GM23248 (cell line): ENCODE data around the gene CCR5. TPM values are rescaled to one million over a fixed set of nuclear protein-coding genes. Genes with fewer than 3 reads are reported as not detected.

Experiments
- DNase-seq: peaks from one replicate; pipeline ENCODE4 v3.0.0-alpha.2; 2015
- H2AFZ ChIP-seq: fragments of 200-600 bp; sonication (generic); 2 replicates; pipeline ENCODE4 v1.6.1; 2016; ENCODE audit warnings: antibody characterized with exemption
- H3F3A ChIP-seq: fragments of 200-600 bp; sonication (generic); 2 replicates; pipeline ENCODE4 v1.6.1; 2016; ENCODE audit warnings: mild to moderate bottlenecking, antibody characterized with exemption, mixed run types; ENCODE audit not compliant: insufficient read depth
- H3K27ac ChIP-seq: fragments of 200-600 bp; sonication (generic); 2 replicates; pipeline ENCODE4 v1.5.1; 2016; ENCODE audit warnings: mild to moderate bottlenecking
- H3K27me3 ChIP-seq: fragments of 200-600 bp; sonication (generic); replicated peaks from 2 replicates; pipeline ENCODE4 v1.6.1; 2016; ENCODE audit warnings: mild to moderate bottlenecking; ENCODE audit not compliant: insufficient read depth
- H3K36me3 ChIP-seq: fragments of 200-600 bp; sonication (generic); 2 replicates; pipeline ENCODE4 v1.6.1; 2016; ENCODE audit warnings: low read depth, mild to moderate bottlenecking
- H3K4me1 ChIP-seq: fragments of 200-600 bp; sonication (generic); 2 replicates; pipeline ENCODE4 v1.6.1; 2016; ENCODE audit warnings: mild to moderate bottlenecking; ENCODE audit not compliant: insufficient read depth
- H3K4me2 ChIP-seq: fragments of 200-600 bp; sonication (generic); one replicate; pipeline ENCODE4 v1.6.1; 2016; ENCODE audit warnings: mild to moderate bottlenecking; ENCODE audit not compliant: unreplicated experiment
- H3K4me3 ChIP-seq: fragments of 200-600 bp; sonication (generic); 2 replicates; pipeline ENCODE4 v1.5.1; 2016; ENCODE audit warnings: mild to moderate bottlenecking
- H3K79me2 ChIP-seq: fragments of 200-600 bp; sonication (generic); 2 replicates; pipeline ENCODE4 v1.6.1; 2016; ENCODE audit warnings: mild to moderate bottlenecking; ENCODE audit not compliant: insufficient read depth
- H3K9ac ChIP-seq: fragments of 200-600 bp; sonication (generic); 2 replicates; pipeline ENCODE4 v1.6.1; 2016; ENCODE audit warnings: mild to moderate bottlenecking
- H3K9me2 ChIP-seq: fragments of 200-600 bp; sonication (generic); 2 replicates; pipeline ENCODE4 v1.6.1; 2016; ENCODE audit warnings: mixed run types, mild to moderate bottlenecking, moderate library complexity; ENCODE audit not compliant: insufficient read depth
- H3K9me3 ChIP-seq: fragments of 200-600 bp; sonication (generic); one replicate; pipeline ENCODE4 v1.6.1; 2017; ENCODE audit warnings: low read depth
- H4K20me1 ChIP-seq: fragments of 200-600 bp; sonication (generic); 2 replicates; pipeline ENCODE4 v1.6.0; 2016; ENCODE audit not compliant: insufficient read depth
- EZH2 ChIP-seq: fragments of 200-600 bp; sonication (generic); IDR thresholded peaks from 2 replicates; pipeline ENCODE4 v1.6.1; 2018; ENCODE audit warnings: antibody characterized with exemption, mild to moderate bottlenecking; ENCODE audit not compliant: insufficient read depth, poor library complexity, severe bottlenecking
- EZH2phosphoT487 ChIP-seq: fragments of 200-600 bp; sonication (generic); IDR thresholded peaks from 2 replicates; pipeline ENCODE4 v1.6.1; 2018; ENCODE audit warnings: antibody characterized with exemption, moderate library complexity, mild to moderate bottlenecking, low read depth; ENCODE audit not compliant: insufficient read depth
- WGBS, 2 experiments: methylation state at CpG; one replicate each; pipeline ENCODE4 v1.1.6; 2015 to 2017; ENCODE audit warnings: low lambda C conversion rate in 2 of 2, low coverage in 1 of 2; ENCODE audit errors: missing lambda C conversion rate in 2 of 2; 5-methylcytosine and 5-hydroxymethylcytosine counted together
- in situ Hi-C: fragments of 300-500 bp; cut with MboI; formaldehyde crosslinking; loops from 2 replicates; pipeline ENCODE4 v1.15.0; 2020
- polyA plus RNA-seq: library from polyadenylated mRNA; unstranded; fragments of >200 nt; fragmentation: Nextera tagmentation; extraction: Ambion mirVana; gene quantifications from 2 replicates; pipeline ENCODE4 v1.2.1, GENCODE V29; 2016
- total RNA-seq: library from RNA; depleted of rRNA; stranded (reverse); fragments of >200 nt; shearing (Covaris generic); gene quantifications from 2 replicates; pipeline ENCODE4 v1.2.3, GENCODE V29; 2014

The CCR5 gene
- total and polyA plus RNA-seq, 2 experiments from 2014 or later = not detected

DNA sequence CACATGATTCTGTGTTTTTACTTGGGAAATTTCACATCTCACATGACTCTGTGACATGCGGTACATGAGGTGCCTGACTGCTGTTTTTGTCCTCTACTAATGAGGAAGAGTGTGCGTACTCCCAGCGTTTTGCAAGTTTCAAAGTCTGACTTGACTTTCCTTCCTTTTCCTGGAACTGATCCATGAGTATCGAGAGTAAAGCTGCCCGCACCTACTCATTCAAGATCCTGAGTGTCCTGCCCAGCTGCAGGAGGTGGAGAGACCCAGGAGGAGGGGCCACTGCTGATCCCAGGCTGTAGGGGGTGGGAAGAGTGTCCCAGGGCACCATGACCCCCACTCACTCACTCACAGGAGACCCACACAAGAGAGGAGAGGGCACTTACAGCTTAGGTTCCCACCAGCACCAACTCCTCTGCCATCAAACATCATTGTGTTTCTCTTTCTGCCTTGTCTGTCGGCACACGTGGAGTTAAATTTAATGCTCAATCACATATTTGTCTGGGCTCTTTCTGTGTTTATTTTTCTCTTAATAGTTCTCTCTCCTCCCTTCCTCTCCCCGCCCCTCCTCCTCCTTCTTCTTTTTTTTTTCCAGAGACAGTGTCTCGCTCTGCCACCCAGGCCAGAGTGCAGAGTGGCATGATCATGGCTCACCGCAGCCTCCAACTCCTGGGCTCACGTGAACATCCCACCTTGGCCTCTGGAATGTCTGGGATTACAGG lies 34.7 kb downstream of the CCR5 start:
- Histone ChIP-seq H3K9me2 (no peaks in the 10 kb centered on the region), H3K9me3 (no peaks in the 10 kb centered on the region), H3K27me3 (peaks cover 36% of the 10 kb centered on the region; the same call in 1 of the 2 replicates), H3K79me2 (no peaks in the 10 kb centered on the region), H3F3A (peaks cover 3% of the 10 kb centered on the region; the same call in 1 of the 2 replicates), H3K9ac (no peak overlapping the region), H3K4me2 (no peak overlapping the region), H2AFZ (no peak overlapping the region), H4K20me1 (no peaks in the 10 kb centered on the region), H3K4me3 (no peak overlapping the region), H3K36me3 (no peaks in the 10 kb centered on the region), H3K4me1 (peaks cover 15% of the 10 kb centered on the region), H3K27ac (no peak overlapping the region)
- DNase-seq = no peak
- TF ChIP-seq EZH2phosphoT487 (no peak), EZH2 (no peak)
- WGBS, 2 experiments = 74 to 80% methylated on average over 10 to 11 of the region's 11 CpGs
- in situ Hi-C loops = no loop called here

- H3F3A ChIP-seq = no peaks in the 10 kb centered on the region
- no peaks in the 10 kb centered on the region for H3K9me2 ChIP-seq
- H3K9ac ChIP-seq = no peak overlapping the region
- no peaks in the 10 kb centered on the region for H3K36me3 ChIP-seq
- in situ Hi-C loops = no loop called here
- no peak overlapping the region for H3K27ac ChIP-seq
- H3K4me3 ChIP-seq = no peak overlapping the region
- no peaks in the 10 kb centered on the region for H3K79me2 ChIP-seq
- H3K4me1 ChIP-seq = peaks cover 15% of the 10 kb centered on the region
- TF ChIP-seq EZH2phosphoT487 = no peak
- no peak for TF ChIP-seq EZH2
- WGBS, 2 experiments = 50 to 52% methylated on average over 4 of the region's 4 CpGs
- no peaks in the 10 kb centered on the region for H4K20me1 ChIP-seq
- no peak overlapping the region for H3K4me2 ChIP-seq
- DNase-seq = no peak
- no peak overlapping the region for H2AFZ ChIP-seq
- peaks cover 29% of the 10 kb centered on the region; the same call in 1 of the 2 replicates for H3K27me3 ChIP-seq
- H3K9me3 ChIP-seq = no peaks in the 10 kb centered on the region
These were observed 35.7 kb downstream of the CCR5 start for GRCh38 chr3:46406443-46406787.

DNA sequence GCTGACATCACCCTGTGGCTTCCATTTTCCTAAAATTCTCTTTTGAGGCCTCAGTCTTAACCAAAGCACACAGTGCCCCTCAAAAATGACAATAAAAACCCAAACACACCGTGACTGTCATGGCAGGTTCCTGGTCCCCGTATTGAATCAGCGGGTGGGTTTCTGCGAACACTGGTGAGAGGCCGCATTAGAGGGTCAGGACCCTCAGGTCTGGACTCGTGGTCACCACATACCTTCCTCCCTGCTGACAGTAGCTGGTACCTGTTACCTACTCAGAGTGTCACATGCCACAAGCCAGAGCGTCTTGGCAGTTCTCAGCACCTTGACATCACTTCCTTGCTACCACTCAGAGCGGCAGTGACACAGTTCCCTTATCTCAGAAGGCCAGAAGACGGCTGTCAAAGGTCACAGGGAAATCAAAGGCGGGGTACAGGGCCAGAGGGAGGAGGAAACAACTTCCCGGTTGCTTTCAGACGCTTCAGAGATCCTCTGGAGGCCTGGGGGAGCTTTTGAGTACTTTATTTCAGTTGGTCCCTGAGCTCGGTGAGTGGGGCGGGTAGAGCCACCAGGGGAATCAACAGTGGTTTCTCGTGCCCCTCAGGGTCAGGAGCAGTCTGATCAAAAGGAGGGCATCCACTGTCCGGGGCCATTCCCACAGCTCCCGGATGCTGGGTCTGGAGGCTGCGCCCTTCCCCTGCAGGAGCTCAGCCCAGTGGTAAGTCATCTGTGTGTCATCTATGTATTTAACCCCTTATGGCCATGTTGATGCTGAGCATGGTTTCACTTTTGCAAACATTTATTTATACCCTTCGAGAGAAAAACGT lies 36.3 kb downstream of the CCR5 start, which contains the start of the genes CCR5AS and CCRL2:
CCR5AS (minus strand) TSS at position 279 of the 824 bp plus-strand sequence.
CCRL2 (plus strand) TSS at position 472 of the 824 bp plus-strand sequence. CDS start 821 bp downstream, outside the sequence.
- DNase-seq = peak; percentile 66
- no peaks in the 10 kb centered on the region for H3K9me2 ChIP-seq
- no peaks in the 10 kb centered on the region for H3K9me3 ChIP-seq
- peak within 1 kb of the TSS; percentile 78 for H2AFZ ChIP-seq
- H3K27me3 ChIP-seq = peaks cover 34% of the 10 kb centered on the region; the same call in 1 of the 2 replicates
- no peaks in the 10 kb centered on the region for H3F3A ChIP-seq
- no peaks in the 10 kb centered on the region for H4K20me1 ChIP-seq
- H3K79me2 ChIP-seq = no peaks in the 10 kb centered on the region
- peak within 1 kb of the TSS; percentile 40 for H3K4me2 ChIP-seq
- H3K4me1 ChIP-seq = peaks cover 15% of the 10 kb centered on the region
- H3K36me3 ChIP-seq = no peaks in the 10 kb centered on the region
- H3K9ac ChIP-seq = peak within 1 kb of the TSS; percentile 36; the same call in 1 of the 2 replicates
- in situ Hi-C loops = no loop called here
- peak within 1 kb of the TSS; percentile 41 for H3K4me3 ChIP-seq
- 49 to 56% methylated on average over 20 of the region's 20 CpGs for WGBS, 2 experiments
- no peak within 1 kb of the TSS for H3K27ac ChIP-seq
- TF ChIP-seq EZH2phosphoT487 (no peak), EZH2 (no peak)

- Histone ChIP-seq H3F3A (no peaks in the 10 kb centered on the region), H4K20me1 (no peaks in the 10 kb centered on the region), H3K9me3 (no peaks in the 10 kb centered on the region), H3K9ac (peak overlapping the region; percentile 36; the same call in 1 of the 2 replicates), H3K27ac (no peak overlapping the region), H3K4me3 (0 out of 2 replicates have a peak overlapping the region, but pooled peaks have one; percentile 41), H3K36me3 (no peaks in the 10 kb centered on the region), H3K4me2 (peak overlapping the region; percentile 40), H3K79me2 (no peaks in the 10 kb centered on the region), H3K9me2 (no peaks in the 10 kb centered on the region), H3K4me1 (peaks cover 15% of the 10 kb centered on the region), H2AFZ (peak overlapping the region; percentile 21), H3K27me3 (peaks cover 33% of the 10 kb centered on the region)
- TF ChIP-seq EZH2 (no peak), EZH2phosphoT487 (no peak)
- WGBS, 2 experiments = 19 to 22% methylated on average over 7 of the region's 7 CpGs
- peak; percentile 48 for DNase-seq
- in situ Hi-C loops = no loop called here
These were observed 37.2 kb downstream of the CCR5 start for GRCh38 chr3:46407970-46408369.
